Thoracic aorta (tissue), 2 donors: Measurements from ENCODE around the gene EPX. TPM values are rescaled to one million over a fixed set of nuclear protein-coding genes. Genes with fewer than 3 reads are reported as not detected.

Experiments
- ATAC-seq: fragments of 150-250 bp; one replicate; pipeline ENCODE4 v1.8.0; 2017; ENCODE audit warnings: low read depth; ENCODE audit not compliant: insufficient number of reproducible peaks, low FRiP score
- DNase-seq: peaks from one replicate; pipeline ENCODE4 v3.0.0-alpha.2; 2020; ENCODE audit warnings: low spot score
- H3K27ac ChIP-seq, 2 donors: fragments of 200-600 bp; sonication (generic); 1 replicate in 1 of 2; 2 replicates in 1 of 2; pipeline ENCODE4 v1.5.1; 2016; ENCODE audit warnings: mild to moderate bottlenecking in 2 of 2, moderate library complexity in 2 of 2
- H3K27me3 ChIP-seq: fragments of 200-600 bp; sonication (generic); replicated peaks from 2 replicates; pipeline ENCODE4 v1.6.0; 2016; ENCODE audit warnings: mild to moderate bottlenecking; ENCODE audit not compliant: insufficient read depth
- H3K36me3 ChIP-seq: fragments of 200-600 bp; sonication (generic); one replicate; pipeline ENCODE4 v1.5.1; 2016
- H3K4me1 ChIP-seq, 2 donors: fragments of 200-600 bp; sonication (generic); 1 replicate in 1 of 2; 2 replicates in 1 of 2; pipeline versions ENCODE4 v1.5.1 to v1.6.0; 2016; ENCODE audit warnings: low read depth in 2 of 2, mild to moderate bottlenecking in 1 of 2; ENCODE audit not compliant: control insufficient read depth in 1 of 2
- H3K4me3 ChIP-seq: fragments of 200-600 bp; sonication (generic); 2 replicates; pipeline ENCODE4 v1.5.1; 2016; ENCODE audit warnings: mild to moderate bottlenecking
- H3K9me3 ChIP-seq: fragments of 200-600 bp; sonication (generic); 2 replicates; pipeline ENCODE4 v1.5.1; 2016
- total RNA-seq, 2 donors: library from RNA; depleted of rRNA; stranded (reverse); fragments of >200 nt; gene quantifications; one replicate each; pipeline versions ENCODE4 v1.1.0 to v1.2.3, GENCODE V29; 2016
- TF ChIP-seq, protein P1 (sequence below): fragments of 200-600 bp; sonication (generic); IDR thresholded peaks from one replicate; pipeline ENCODE4 v1.5.1; 2019; ENCODE audit warnings: antibody characterized with exemption

Gene EPX
- total RNA-seq, 2 donors from 2014 or later, result not detected

DNA sequence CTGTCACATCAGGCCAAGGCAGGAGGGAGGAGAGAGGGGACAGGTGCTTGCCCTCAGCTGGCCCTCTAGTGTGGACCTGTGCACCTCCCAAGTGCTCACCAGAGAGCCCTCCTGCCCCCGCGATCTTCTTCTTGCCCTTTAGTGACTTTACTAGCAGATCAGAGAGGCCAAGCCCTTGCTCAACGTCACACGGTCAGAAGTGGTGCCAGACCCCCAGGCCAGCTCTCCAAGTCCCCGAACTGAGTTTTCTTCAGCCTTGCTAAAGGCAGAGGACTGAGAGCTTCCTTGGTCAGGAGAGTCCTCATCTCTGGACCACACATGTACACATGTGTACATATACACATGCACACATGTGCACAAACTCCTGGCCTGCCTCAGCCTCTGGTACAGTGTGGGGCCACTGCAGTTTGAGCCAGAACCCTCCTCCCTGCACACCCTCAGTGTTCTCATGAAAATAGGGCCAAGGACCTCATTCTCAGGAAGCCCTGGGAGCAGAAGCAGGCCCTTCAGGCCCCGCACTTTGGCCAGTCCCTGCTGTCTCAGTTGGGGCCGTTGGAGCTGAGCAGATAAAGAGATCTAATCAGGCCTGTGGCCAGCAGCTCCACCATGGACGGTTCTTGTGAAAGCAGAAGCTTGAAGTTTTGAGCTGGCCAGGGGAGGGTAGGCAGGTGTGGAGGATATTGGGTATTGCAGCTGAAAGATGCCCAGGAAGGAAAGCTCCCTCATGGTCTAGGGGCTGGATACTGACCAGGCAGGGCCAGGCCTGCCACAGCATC is 7.4 kb upstream of the EPX start:
- ATAC-seq (no peak), DNase-seq (no peak)
- no peaks in the 10 kb centered on the region for H3K4me1 ChIP-seq
- no peaks in the 10 kb centered on the region for H3K9me3 ChIP-seq
- H3K36me3 ChIP-seq, result no peaks in the 10 kb centered on the region
- TF ChIP-seq, protein P1, sequence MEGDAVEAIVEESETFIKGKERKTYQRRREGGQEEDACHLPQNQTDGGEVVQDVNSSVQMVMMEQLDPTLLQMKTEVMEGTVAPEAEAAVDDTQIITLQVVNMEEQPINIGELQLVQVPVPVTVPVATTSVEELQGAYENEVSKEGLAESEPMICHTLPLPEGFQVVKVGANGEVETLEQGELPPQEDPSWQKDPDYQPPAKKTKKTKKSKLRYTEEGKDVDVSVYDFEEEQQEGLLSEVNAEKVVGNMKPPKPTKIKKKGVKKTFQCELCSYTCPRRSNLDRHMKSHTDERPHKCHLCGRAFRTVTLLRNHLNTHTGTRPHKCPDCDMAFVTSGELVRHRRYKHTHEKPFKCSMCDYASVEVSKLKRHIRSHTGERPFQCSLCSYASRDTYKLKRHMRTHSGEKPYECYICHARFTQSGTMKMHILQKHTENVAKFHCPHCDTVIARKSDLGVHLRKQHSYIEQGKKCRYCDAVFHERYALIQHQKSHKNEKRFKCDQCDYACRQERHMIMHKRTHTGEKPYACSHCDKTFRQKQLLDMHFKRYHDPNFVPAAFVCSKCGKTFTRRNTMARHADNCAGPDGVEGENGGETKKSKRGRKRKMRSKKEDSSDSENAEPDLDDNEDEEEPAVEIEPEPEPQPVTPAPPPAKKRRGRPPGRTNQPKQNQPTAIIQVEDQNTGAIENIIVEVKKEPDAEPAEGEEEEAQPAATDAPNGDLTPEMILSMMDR, result no peak
- H3K27ac ChIP-seq, result no peak overlapping the region
- H3K27me3 ChIP-seq, result no peaks in the 10 kb centered on the region
- no peak overlapping the region for H3K4me3 ChIP-seq

DNA sequence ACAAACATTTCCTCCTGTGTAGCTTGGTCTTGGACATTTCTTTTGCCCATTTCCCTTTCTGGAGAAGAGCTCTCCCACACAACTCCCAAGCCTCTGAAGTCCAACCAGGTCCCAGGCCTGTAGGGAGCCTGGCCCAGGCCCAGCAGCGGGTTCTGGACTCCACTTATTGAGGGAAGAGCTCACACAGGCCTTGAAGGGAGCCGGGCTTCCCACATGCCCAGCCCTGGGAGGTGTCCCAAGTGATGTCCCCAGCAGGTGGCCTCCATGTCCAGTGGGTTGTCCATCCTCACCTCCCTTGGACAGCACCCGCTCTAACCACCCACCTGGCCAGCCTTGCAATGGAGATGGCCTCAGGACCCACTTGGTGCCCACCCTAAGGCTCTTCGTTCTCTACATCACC is 5.9 kb upstream of the EPX start:
- DNase-seq, result no peak

GRCh38 chr17:58187063-58187462 is 5.5 kb upstream of the EPX start:
- no peaks in the 10 kb centered on the region for H3K4me1 ChIP-seq
- no peaks in the 10 kb centered on the region for H3K36me3 ChIP-seq
- no peak for DNase-seq
- H3K27ac ChIP-seq, result no peak overlapping the region
- H3K27me3 ChIP-seq, result no peaks in the 10 kb centered on the region
- H3K4me3 ChIP-seq, result no peak overlapping the region
- H3K9me3 ChIP-seq, result no peaks in the 10 kb centered on the region
- TF ChIP-seq, protein P1, result no peak
- no peak for ATAC-seq

More for the DNA sequence above, 5.9 kb upstream of the EPX start:
- Histone ChIP-seq H3K27ac (no peak overlapping the region), H3K36me3 (no peaks in the 10 kb centered on the region), H3K9me3 (no peaks in the 10 kb centered on the region), H3K4me1 (no peaks in the 10 kb centered on the region), H3K4me3 (no peak overlapping the region), H3K27me3 (no peaks in the 10 kb centered on the region)
- ATAC-seq, result no peak
- TF ChIP-seq, protein P1, result no peak

DNA sequence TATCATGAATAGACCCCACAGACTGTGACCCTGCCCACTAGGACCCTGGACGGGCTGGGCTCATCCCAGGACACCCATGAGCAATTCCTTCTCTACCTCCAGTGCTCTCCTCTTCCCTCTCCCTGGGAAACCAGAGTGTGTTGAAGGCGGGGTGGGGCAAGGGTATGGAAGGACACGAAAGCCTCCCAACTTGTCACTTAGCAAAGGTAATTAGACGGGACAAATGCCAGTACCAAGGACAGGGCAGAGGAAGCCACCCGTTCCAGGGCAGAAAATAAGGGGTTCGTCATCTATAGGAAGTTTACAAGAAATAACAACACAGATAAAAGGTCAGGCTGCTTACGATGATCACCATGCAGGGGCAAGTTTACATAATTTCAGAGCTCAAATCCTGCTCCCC is 4.9 kb upstream of the EPX start:
- H3K4me3 ChIP-seq, result no peak overlapping the region
- no peaks in the 10 kb centered on the region for H3K27me3 ChIP-seq
- DNase-seq (no peak), ATAC-seq (no peak)
- TF ChIP-seq, protein P1, result no peak
- no peaks in the 10 kb centered on the region for H3K9me3 ChIP-seq
- no peaks in the 10 kb centered on the region for H3K36me3 ChIP-seq
- no peak overlapping the region for H3K27ac ChIP-seq
- H3K4me1 ChIP-seq, result no peaks in the 10 kb centered on the region

DNA sequence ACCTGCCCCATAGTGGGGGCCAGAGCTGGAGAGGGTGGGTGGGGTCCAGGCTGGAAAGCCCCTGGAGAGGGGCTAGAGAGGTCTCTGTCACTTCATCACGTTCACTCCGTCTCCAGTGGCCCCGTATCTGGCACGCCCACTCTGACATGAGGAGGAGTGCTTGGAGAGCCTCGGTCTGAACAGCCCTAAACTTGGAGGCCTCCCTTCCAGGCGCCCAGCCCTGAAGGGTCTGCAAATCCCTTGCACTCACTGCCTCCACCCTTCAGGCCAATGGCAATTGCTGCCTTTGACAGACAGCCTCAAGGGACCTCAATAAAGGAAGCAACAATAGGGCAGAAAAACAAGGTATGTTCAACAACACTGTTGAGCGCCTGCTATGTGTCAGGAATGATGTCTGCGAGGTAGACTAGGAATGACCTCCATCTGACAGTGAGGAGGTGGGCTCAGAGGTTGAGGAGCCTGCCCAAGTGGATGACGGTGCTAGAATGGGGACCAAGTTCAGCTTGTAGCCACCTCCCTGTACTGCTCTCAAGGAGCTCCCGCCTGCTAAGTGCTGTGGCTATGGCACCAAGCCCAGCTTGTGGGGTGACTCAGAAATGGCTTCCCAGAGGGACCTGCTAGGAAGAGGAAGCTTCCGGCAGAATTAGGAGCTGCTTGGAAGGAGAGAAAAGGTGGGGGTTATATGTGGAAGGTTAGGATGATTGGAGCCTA is 2.9 kb upstream of the EPX start:
- no peak overlapping the region for H3K27ac ChIP-seq
- H3K36me3 ChIP-seq, result no peaks in the 10 kb centered on the region
- no peak overlapping the region for H3K4me3 ChIP-seq
- DNase-seq (no peak), ATAC-seq (no peak)
- H3K27me3 ChIP-seq, result no peaks in the 10 kb centered on the region
- TF ChIP-seq, protein P1, result no peak
- no peaks in the 10 kb centered on the region for H3K4me1 ChIP-seq
- no peaks in the 10 kb centered on the region for H3K9me3 ChIP-seq
